ENCODE results near the gene ITGA8. TPM values are rescaled to one million over a fixed set of nuclear protein-coding genes. Genes with fewer than 3 reads are reported as not detected.

ITGA8 gene
- total RNA-seq, 1 experiment from 2014 or later: not detected

DNA sequence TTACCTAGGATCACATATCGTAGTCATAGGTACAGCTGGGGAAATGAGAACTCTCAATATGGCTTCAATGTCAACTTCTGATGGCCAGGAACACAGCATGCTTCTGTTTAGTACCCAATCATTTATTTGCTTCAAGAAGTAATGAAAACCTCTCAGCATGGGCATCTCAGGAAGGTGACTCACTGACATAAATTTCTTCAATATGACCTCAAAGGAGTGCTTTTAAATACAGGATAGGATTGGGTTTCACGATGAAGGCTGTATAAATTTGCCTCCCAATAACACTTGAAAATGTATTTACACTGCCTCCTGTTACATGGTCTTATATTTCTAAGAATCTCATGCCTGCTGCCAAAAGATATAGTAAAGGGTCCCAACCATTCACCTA is 15.1 kb downstream of the ITGA8 start:
- no peaks in the 10 kb centered on the region for H3K4me1 Mint-ChIP-seq (ENCODE audit: low read depth, unreplicated experiment)
- H3K4me3 Mint-ChIP-seq (ENCODE audit: low read depth, unreplicated experiment): no peak overlapping the region
- H3K36me3 Mint-ChIP-seq (ENCODE audit: insufficient read depth, unreplicated experiment): no peaks in the 10 kb centered on the region
- H3K27ac Mint-ChIP-seq (ENCODE audit: unreplicated experiment): no peak overlapping the region
- H3K27me3 Mint-ChIP-seq (ENCODE audit: unreplicated experiment): peaks cover 19% of the 10 kb centered on the region
- intact Hi-C loops (cut with micrococcal nuclease; ENCODE audit: unreplicated experiment): no loop called here
- BruUV-seq (replicated peaks): no TSS peak
- no peaks in the 10 kb centered on the region for H3K9me3 Mint-ChIP-seq (ENCODE audit: low read depth, unreplicated experiment)
- CTCF ChIA-PET: no interaction called here
- no peak for DNase-seq
- no peak for TF ChIP-seq CTCF (IDR thresholded peaks at IDR 0.05; ENCODE audit: unreplicated experiment)

DNA sequence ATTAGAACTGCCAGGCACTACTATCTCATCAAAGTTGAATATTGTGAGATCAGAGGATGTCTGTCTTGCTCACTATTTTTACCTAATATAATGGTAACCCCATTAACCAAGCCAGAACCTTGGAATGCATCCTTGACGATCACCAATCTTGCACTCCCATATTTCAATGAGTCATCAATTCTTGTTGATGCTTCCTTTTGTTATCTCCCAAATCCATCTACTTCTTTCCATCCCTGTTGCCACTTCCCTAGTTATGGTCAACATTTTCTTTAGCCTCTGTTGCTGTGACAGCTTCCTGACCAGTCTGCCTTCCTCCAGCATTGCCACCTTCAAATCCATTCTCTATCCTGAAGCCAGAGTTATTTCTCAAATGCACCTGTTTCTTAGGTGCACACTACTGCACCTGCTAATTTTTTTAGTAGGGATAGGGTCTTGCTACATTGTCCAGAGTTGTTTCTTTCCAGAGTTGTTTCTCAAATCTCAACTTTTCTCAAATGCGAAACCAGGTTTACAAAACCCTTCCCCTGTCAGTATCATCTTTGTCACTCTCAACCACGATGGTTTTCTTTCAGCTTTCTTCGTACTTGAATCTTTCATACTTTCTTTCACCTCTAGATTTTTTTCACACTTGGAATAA is 15.7 kb downstream of the ITGA8 start:
- no peaks in the 10 kb centered on the region for H3K9me3 Mint-ChIP-seq (ENCODE audit: low read depth, unreplicated experiment)
- no peak for TF ChIP-seq CTCF (IDR thresholded peaks at IDR 0.05; ENCODE audit: unreplicated experiment)
- intact Hi-C loops (cut with micrococcal nuclease; ENCODE audit: unreplicated experiment): no loop called here
- BruUV-seq (replicated peaks): no TSS peak
- H3K4me3 Mint-ChIP-seq (ENCODE audit: low read depth, unreplicated experiment): no peak overlapping the region
- no peak overlapping the region for H3K27ac Mint-ChIP-seq (ENCODE audit: unreplicated experiment)
- CTCF ChIA-PET: no interaction called here
- DNase-seq: no peak
- H3K36me3 Mint-ChIP-seq (ENCODE audit: insufficient read depth, unreplicated experiment): no peaks in the 10 kb centered on the region
- H3K27me3 Mint-ChIP-seq (ENCODE audit: unreplicated experiment): peaks cover 24% of the 10 kb centered on the region
- H3K4me1 Mint-ChIP-seq (ENCODE audit: low read depth, unreplicated experiment): no peaks in the 10 kb centered on the region

DNA sequence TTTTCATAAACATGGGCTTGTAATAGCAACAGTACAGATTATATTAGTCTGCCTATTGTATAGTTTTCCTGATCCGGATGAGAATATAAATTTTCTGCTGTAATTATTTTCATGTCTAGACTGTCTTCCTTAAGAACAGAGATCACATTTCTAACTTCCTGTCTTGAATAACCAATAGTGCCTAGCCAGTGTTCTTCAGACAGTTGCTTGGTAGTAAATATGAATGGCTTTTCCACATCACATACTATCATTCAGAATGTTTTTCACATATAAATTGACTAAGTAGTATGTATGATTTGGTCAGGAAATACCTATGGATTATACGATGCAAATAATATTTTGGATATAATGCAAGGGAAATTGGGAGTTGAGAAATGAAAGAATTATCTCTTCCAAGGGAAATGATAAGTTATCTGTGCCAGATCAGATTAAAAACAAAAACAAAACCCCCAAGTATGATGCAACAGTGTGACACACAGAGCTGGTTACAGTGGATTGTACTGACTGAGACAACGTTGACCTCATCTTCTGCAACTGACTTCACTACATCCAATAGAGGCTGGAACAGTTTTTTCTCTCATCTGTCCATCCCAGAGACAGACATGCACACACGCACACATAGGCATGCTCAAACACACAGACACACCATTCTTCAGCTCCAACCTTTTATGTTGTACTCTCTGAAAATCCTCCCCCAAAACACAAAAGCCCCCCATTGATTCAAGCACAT is 16.4 kb downstream of the ITGA8 start:
- TF ChIP-seq CTCF (IDR thresholded peaks at IDR 0.05; ENCODE audit: unreplicated experiment): no peak
- Mint-ChIP-seq H3K27ac (ENCODE audit: unreplicated experiment) (no peak overlapping the region), H3K27me3 (ENCODE audit: unreplicated experiment) (peaks cover 31% of the 10 kb centered on the region), H3K9me3 (ENCODE audit: low read depth, unreplicated experiment) (no peaks in the 10 kb centered on the region), H3K36me3 (ENCODE audit: insufficient read depth, unreplicated experiment) (no peaks in the 10 kb centered on the region), H3K4me3 (ENCODE audit: low read depth, unreplicated experiment) (no peak overlapping the region), H3K4me1 (ENCODE audit: low read depth, unreplicated experiment) (no peaks in the 10 kb centered on the region)
- CTCF ChIA-PET: no interaction called here
- DNase-seq: no peak
- no TSS peak for BruUV-seq (replicated peaks)
- intact Hi-C loops (cut with micrococcal nuclease; ENCODE audit: unreplicated experiment): no loop called here

GRCh38 chr10:15700078-15700674 is 19.5 kb downstream of the ITGA8 start:
- no peak overlapping the region for H3K27ac Mint-ChIP-seq (ENCODE audit: unreplicated experiment)
- no peaks in the 10 kb centered on the region for H3K4me1 Mint-ChIP-seq (ENCODE audit: low read depth, unreplicated experiment)
- CTCF ChIA-PET: no interaction called here
- no peak for TF ChIP-seq CTCF (IDR thresholded peaks at IDR 0.05; ENCODE audit: unreplicated experiment)
- H3K36me3 Mint-ChIP-seq (ENCODE audit: insufficient read depth, unreplicated experiment): no peaks in the 10 kb centered on the region
- H3K27me3 Mint-ChIP-seq (ENCODE audit: unreplicated experiment): peaks cover 62% of the 10 kb centered on the region
- no TSS peak for BruUV-seq (replicated peaks)
- intact Hi-C loops (cut with micrococcal nuclease; ENCODE audit: unreplicated experiment): no loop called here
- no peaks in the 10 kb centered on the region for H3K9me3 Mint-ChIP-seq (ENCODE audit: low read depth, unreplicated experiment)
- H3K4me3 Mint-ChIP-seq (ENCODE audit: low read depth, unreplicated experiment): no peak overlapping the region
- DNase-seq: no peak
